GM23338 (cell line): ENCODE results near the gene CEP135. TPM values are rescaled to one million over a fixed set of nuclear protein-coding genes. Genes with fewer than 3 reads are reported as not detected.
"Not testable (repeated sequence)": the region's sequence is repeated elsewhere in the genome, so short reads cannot be mapped to it uniquely, and the experiment has no call there.

Experiments used
- ATAC-seq: fragments of 200-7000 bp; cut with Tn5 transposase; 3 replicates; pipeline ENCODE4 v1.9.1; 2020
- DNase-seq: peaks from one replicate; pipeline ENCODE4 v3.0.0-alpha.2; 2015; ENCODE audit warnings: low spot score
- H2AFZ ChIP-seq: fragments of 200-600 bp; sonication (generic); 2 replicates; pipeline ENCODE4 v1.8.0; 2016; ENCODE audit warnings: antibody characterized with exemption, mild to moderate bottlenecking, moderate library complexity
- H3F3A ChIP-seq: fragments of 200-600 bp; sonication (generic); replicated peaks from 2 replicates; pipeline ENCODE4 v1.8.0; 2017; ENCODE audit warnings: antibody characterized with exemption, mixed run types, low read depth
- H3K27ac ChIP-seq: fragments of 200-600 bp; sonication (generic); 2 replicates; pipeline ENCODE4 v1.6.1; 2016; ENCODE audit warnings: low read depth
- H3K27me3 ChIP-seq: fragments of 200-600 bp; sonication (generic); 2 replicates; pipeline ENCODE4 v1.8.0; 2016; ENCODE audit warnings: mild to moderate bottlenecking, mixed run types, moderate library complexity; ENCODE audit not compliant: insufficient read depth
- H3K36me3 ChIP-seq: fragments of 200-600 bp; sonication (generic); 2 replicates; pipeline ENCODE4 v1.8.0; 2016; ENCODE audit warnings: mild to moderate bottlenecking; ENCODE audit not compliant: insufficient read depth
- H3K4me1 ChIP-seq: fragments of 200-600 bp; sonication (generic); 2 replicates; pipeline ENCODE4 v1.8.0; 2016; ENCODE audit warnings: mild to moderate bottlenecking, moderate library complexity; ENCODE audit not compliant: insufficient read depth
- H3K4me2 ChIP-seq: fragments of 200-600 bp; sonication (generic); 2 replicates; pipeline ENCODE4 v1.7.1; 2017; ENCODE audit warnings: mixed run types
- H3K4me3 ChIP-seq: fragments of 200-600 bp; sonication (generic); 2 replicates; pipeline ENCODE4 v1.6.1; 2016; ENCODE audit warnings: mixed run types
- H3K79me2 ChIP-seq: fragments of 200-600 bp; sonication (generic); replicated peaks from 2 replicates; pipeline ENCODE4 v1.8.0; 2017; ENCODE audit warnings: mild to moderate bottlenecking; ENCODE audit not compliant: insufficient read depth
- H3K9me2 ChIP-seq: fragments of 200-600 bp; sonication (generic); 2 replicates; pipeline ENCODE4 v1.8.0; 2017; ENCODE audit not compliant: insufficient read depth
- H4K20me1 ChIP-seq: fragments of 200-600 bp; sonication (generic); replicated peaks from 2 replicates; pipeline ENCODE4 v1.8.0; 2017; ENCODE audit warnings: mild to moderate bottlenecking; ENCODE audit not compliant: insufficient read depth
- H3K27ac Mint-ChIP-seq: 2 replicates; pipeline ENCODE4 v1.8.0; 2020; ENCODE audit warnings: inconsistent platforms, mild to moderate bottlenecking, moderate library complexity, mixed read lengths
- H3K27me3 Mint-ChIP-seq: 3 replicates; pipeline ENCODE4 v1.8.0; 2022; ENCODE audit warnings: low read depth, mild to moderate bottlenecking, moderate library complexity, mixed read lengths, inconsistent platforms; ENCODE audit not compliant: insufficient read depth, poor library complexity
- H3K36me3 Mint-ChIP-seq: 3 replicates; pipeline ENCODE4 v1.8.0; 2021; ENCODE audit warnings: low read depth, mild to moderate bottlenecking, inconsistent platforms, moderate library complexity, mixed read lengths
- H3K4me1 Mint-ChIP-seq: 3 replicates; pipeline ENCODE4 v1.8.0; 2020; ENCODE audit warnings: mild to moderate bottlenecking, inconsistent platforms, mixed read lengths
- H3K4me3 Mint-ChIP-seq: 3 replicates; pipeline ENCODE4 v1.8.0; 2021; ENCODE audit warnings: moderate library complexity, mild to moderate bottlenecking, inconsistent platforms, mixed read lengths
- H3K9me3 Mint-ChIP-seq: 3 replicates; pipeline ENCODE4 v1.8.0; 2020; ENCODE audit warnings: moderate library complexity, mild to moderate bottlenecking, inconsistent platforms, mixed read lengths
- CREB1 ChIP-seq: fragments of 250-450 bp; sonication (Bioruptor Pico); IDR thresholded peaks from 2 replicates; pipeline ENCODE4 v1.5.0; 2020; ENCODE audit warnings: low read depth, mild to moderate bottlenecking, moderate library complexity
- EZH2 ChIP-seq: fragments of 200-600 bp; sonication (generic); IDR thresholded peaks from one replicate; pipeline ENCODE4 v1.8.0; 2017; ENCODE audit warnings: antibody characterized with exemption, mild to moderate bottlenecking, low read depth; ENCODE audit not compliant: unreplicated experiment
- EZH2phosphoT487 ChIP-seq: fragments of 200-600 bp; sonication (generic); IDR thresholded peaks from one replicate; pipeline ENCODE4 v1.8.1; 2018; ENCODE audit warnings: antibody characterized with exemption; ENCODE audit not compliant: unreplicated experiment
- JUNB ChIP-seq: IDR thresholded peaks from one replicate; pipeline ENCODE4 v1.6.1; 2016; ENCODE audit warnings: antibody characterized with exemption; ENCODE audit not compliant: unreplicated experiment
- NANOG ChIP-seq: IDR thresholded peaks from 2 replicates; pipeline ENCODE4 v1.6.1; 2016; ENCODE audit warnings: antibody characterized with exemption, borderline replicate concordance
- POLR2AphosphoS5 ChIP-seq: IDR thresholded peaks from 2 replicates; pipeline ENCODE4 v1.6.1; 2016; ENCODE audit warnings: antibody characterized with exemption, low read depth
- STAT1 ChIP-seq: IDR thresholded peaks from one replicate; pipeline ENCODE4 v1.6.1; 2016; ENCODE audit warnings: antibody characterized with exemption; ENCODE audit not compliant: unreplicated experiment
- ZNF114 ChIP-seq: fragments of 250-450 bp; sonication (Bioruptor Pico); IDR thresholded peaks from 2 replicates; pipeline ENCODE4 v1.5.0; 2020; ENCODE audit warnings: mild to moderate bottlenecking, moderate library complexity
- ZNF331 ChIP-seq: fragments of 250-450 bp; sonication (Bioruptor Pico); IDR thresholded peaks from 2 replicates; pipeline ENCODE4 v1.5.0; 2020; ENCODE audit warnings: low read depth, mild to moderate bottlenecking, moderate library complexity
- polyA plus RNA-seq: library from polyadenylated mRNA; unstranded; fragments of >200 nt; fragmentation: Nextera tagmentation; extraction: Ambion mirVana; gene quantifications from 2 replicates; pipeline ENCODE4 v1.2.1, GENCODE V29; 2016
- total RNA-seq: library from RNA; depleted of rRNA; stranded (reverse); fragments of >200 nt; shearing (Covaris generic); gene quantifications from 2 replicates; pipeline ENCODE4 v1.2.3, GENCODE V29; 2014
- TF ChIP-seq, protein P1 (sequence below), 2 experiments: fragments of 200-600 bp in 1 of 2; sonication (generic) in 1 of 2; conservative IDR thresholded peaks; 2 replicates each; pipeline versions ENCODE4 v1.5.1 to v1.6.1; 2016 to 2017; ENCODE audit warnings: antibody characterized with exemption in 2 of 2, low read depth in 2 of 2, mild to moderate bottlenecking in 2 of 2, moderate library complexity in 1 of 2
- TF ChIP-seq, protein P2 (sequence below): IDR thresholded peaks from one replicate; pipeline ENCODE4 v1.6.1; 2018; ENCODE audit warnings: antibody characterized with exemption; ENCODE audit not compliant: unreplicated experiment
- TF ChIP-seq, protein P3 (sequence below): IDR thresholded peaks from 2 replicates; pipeline ENCODE4 v1.6.1; 2016; ENCODE audit warnings: antibody characterized with exemption

Gene CEP135
- total and polyA plus RNA-seq, 2 experiments from 2014 or later = 11.8 to 15.7 TPM

DNA sequence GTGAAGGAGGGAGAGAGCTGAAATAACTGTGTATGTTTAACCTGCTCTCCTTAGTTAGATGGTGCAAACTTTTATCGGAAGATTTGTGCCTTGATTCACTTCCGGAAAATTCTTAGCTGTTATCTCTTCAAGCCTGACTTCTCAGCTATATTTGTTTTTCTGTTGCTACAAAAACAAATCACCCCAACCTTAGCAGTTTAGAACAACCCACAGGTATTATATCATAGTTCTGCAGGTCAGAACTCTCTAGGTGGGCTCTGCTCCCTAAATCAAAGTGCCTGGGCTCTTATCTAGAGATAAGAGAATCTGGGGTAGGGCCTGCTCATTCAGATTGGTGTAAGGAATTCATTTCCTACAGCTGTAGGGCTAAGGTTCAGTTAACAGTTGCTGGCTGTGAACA is 15.1 kb upstream of the CEP135 start:
- Mint-ChIP-seq H3K36me3 (peaks cover 10% of the 10 kb centered on the region), H3K4me1 (peaks cover 4% of the 10 kb centered on the region), H3K9me3 (peaks cover 29% of the 10 kb centered on the region), H3K27me3 (no peaks in the 10 kb centered on the region), H3K27ac (no peak overlapping the region), H3K4me3 (no peak overlapping the region)
- H3K4me3 ChIP-seq = no peak overlapping the region
- no peaks in the 10 kb centered on the region for H3K36me3 ChIP-seq
- no peak overlapping the region for H2AFZ ChIP-seq
- no peak overlapping the region for H3K4me2 ChIP-seq
- no peaks in the 10 kb centered on the region for H3F3A ChIP-seq
- H3K4me1 ChIP-seq = no peaks in the 10 kb centered on the region
- no peaks in the 10 kb centered on the region for H3K9me2 ChIP-seq
- no peak overlapping the region for H3K27ac ChIP-seq
- no peaks in the 10 kb centered on the region for H4K20me1 ChIP-seq
- no peaks in the 10 kb centered on the region for H3K79me2 ChIP-seq
- no peaks in the 10 kb centered on the region for H3K27me3 ChIP-seq
- TF ChIP-seq JUNB = no peak
- no peak for TF ChIP-seq POLR2AphosphoS5
- no peak for TF ChIP-seq ZNF114
- TF ChIP-seq NANOG = no peak
- no peak for TF ChIP-seq STAT1
- no peak for TF ChIP-seq EZH2phosphoT487
- TF ChIP-seq ZNF331 (CRISPR knock-in tag) = no peak
- no peak for DNase-seq
- no peak for ATAC-seq

DNA sequence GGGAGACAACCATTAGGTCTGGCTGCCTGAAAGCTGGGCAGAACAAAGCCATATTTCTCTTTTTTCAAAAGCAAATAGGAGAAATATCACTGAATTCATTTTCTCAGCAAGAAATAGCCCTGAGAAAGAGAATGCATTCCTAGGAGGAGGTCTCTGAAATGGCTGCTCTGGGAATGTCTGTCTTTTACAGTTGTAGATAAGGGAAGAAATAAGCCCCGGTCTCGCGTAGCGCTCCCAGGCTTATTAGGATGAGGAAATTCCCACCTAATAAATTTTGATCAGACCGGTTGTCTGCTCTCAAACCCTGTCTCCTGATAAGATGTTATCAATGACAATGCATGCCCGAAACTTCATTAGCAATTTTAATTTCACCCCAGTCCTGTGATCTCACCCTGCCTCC is 12.8 kb upstream of the CEP135 start:
- not testable (repeated sequence) for H3K27me3 Mint-ChIP-seq, H3K9me2 ChIP-seq, H3K4me2 ChIP-seq, DNase-seq, H3K36me3 Mint-ChIP-seq, H3K36me3 ChIP-seq, ATAC-seq, H3K4me3 ChIP-seq, H2AFZ ChIP-seq, H3K27me3 ChIP-seq, H3K79me2 ChIP-seq, H3K4me1 ChIP-seq, H3K27ac ChIP-seq, H3K4me3 Mint-ChIP-seq, H3F3A ChIP-seq, H3K4me1 Mint-ChIP-seq, H4K20me1 ChIP-seq, H3K27ac Mint-ChIP-seq
- H3K9me3 Mint-ChIP-seq = peaks cover 29% of the 10 kb centered on the region

DNA sequence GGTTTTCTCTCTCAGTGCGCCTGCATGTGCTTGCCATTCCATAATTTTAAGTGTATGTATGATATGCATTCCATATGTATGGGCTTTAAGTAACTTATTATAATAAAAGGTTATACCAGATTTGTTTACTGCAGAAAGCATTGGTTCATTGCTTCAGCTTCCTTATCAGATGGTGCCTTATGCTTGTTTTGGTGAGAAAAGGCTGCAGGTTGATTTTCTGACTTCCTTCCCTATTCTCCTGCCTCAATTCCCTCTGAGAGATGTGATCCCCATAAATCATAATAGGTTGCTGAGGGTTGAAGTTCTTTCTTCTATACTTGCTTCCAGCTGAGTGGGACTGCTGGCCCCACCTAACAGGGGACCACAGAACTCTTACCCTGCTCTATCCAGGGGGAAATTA is 10.3 kb upstream of the CEP135 start:
- peaks cover 6% of the 10 kb centered on the region; the same call in 2 of the 3 replicates for H3K4me1 Mint-ChIP-seq
- H2AFZ ChIP-seq = no peak overlapping the region
- H3K4me1 ChIP-seq = no peaks in the 10 kb centered on the region
- ATAC-seq (no peak), DNase-seq (no peak)
- H3K27ac Mint-ChIP-seq = no peak overlapping the region
- 0 out of 2 replicates have a peak, but pooled peaks cover 2% of the 10 kb centered on the region for H3K9me2 ChIP-seq
- peaks cover 10% of the 10 kb centered on the region for H3K36me3 Mint-ChIP-seq
- H3K4me3 ChIP-seq = no peak overlapping the region
- no peaks in the 10 kb centered on the region for H3K36me3 ChIP-seq
- H3K79me2 ChIP-seq = no peaks in the 10 kb centered on the region
- H3K4me2 ChIP-seq = no peak overlapping the region
- no peak overlapping the region for H3K4me3 Mint-ChIP-seq
- H4K20me1 ChIP-seq = no peaks in the 10 kb centered on the region
- H3K27ac ChIP-seq = no peak overlapping the region
- H3F3A ChIP-seq = no peaks in the 10 kb centered on the region
- peaks cover 29% of the 10 kb centered on the region for H3K9me3 Mint-ChIP-seq
- no peaks in the 10 kb centered on the region for H3K27me3 Mint-ChIP-seq
- no peaks in the 10 kb centered on the region for H3K27me3 ChIP-seq
- TF ChIP-seq, protein P1, sequence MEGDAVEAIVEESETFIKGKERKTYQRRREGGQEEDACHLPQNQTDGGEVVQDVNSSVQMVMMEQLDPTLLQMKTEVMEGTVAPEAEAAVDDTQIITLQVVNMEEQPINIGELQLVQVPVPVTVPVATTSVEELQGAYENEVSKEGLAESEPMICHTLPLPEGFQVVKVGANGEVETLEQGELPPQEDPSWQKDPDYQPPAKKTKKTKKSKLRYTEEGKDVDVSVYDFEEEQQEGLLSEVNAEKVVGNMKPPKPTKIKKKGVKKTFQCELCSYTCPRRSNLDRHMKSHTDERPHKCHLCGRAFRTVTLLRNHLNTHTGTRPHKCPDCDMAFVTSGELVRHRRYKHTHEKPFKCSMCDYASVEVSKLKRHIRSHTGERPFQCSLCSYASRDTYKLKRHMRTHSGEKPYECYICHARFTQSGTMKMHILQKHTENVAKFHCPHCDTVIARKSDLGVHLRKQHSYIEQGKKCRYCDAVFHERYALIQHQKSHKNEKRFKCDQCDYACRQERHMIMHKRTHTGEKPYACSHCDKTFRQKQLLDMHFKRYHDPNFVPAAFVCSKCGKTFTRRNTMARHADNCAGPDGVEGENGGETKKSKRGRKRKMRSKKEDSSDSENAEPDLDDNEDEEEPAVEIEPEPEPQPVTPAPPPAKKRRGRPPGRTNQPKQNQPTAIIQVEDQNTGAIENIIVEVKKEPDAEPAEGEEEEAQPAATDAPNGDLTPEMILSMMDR (conservative IDR thresholded peaks at IDR 0.05; ENCODE audit: low read depth in 2 of 2) = no peak
- TF ChIP-seq, protein P2, sequence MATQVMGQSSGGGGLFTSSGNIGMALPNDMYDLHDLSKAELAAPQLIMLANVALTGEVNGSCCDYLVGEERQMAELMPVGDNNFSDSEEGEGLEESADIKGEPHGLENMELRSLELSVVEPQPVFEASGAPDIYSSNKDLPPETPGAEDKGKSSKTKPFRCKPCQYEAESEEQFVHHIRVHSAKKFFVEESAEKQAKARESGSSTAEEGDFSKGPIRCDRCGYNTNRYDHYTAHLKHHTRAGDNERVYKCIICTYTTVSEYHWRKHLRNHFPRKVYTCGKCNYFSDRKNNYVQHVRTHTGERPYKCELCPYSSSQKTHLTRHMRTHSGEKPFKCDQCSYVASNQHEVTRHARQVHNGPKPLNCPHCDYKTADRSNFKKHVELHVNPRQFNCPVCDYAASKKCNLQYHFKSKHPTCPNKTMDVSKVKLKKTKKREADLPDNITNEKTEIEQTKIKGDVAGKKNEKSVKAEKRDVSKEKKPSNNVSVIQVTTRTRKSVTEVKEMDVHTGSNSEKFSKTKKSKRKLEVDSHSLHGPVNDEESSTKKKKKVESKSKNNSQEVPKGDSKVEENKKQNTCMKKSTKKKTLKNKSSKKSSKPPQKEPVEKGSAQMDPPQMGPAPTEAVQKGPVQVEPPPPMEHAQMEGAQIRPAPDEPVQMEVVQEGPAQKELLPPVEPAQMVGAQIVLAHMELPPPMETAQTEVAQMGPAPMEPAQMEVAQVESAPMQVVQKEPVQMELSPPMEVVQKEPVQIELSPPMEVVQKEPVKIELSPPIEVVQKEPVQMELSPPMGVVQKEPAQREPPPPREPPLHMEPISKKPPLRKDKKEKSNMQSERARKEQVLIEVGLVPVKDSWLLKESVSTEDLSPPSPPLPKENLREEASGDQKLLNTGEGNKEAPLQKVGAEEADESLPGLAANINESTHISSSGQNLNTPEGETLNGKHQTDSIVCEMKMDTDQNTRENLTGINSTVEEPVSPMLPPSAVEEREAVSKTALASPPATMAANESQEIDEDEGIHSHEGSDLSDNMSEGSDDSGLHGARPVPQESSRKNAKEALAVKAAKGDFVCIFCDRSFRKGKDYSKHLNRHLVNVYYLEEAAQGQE = no peak
- TF ChIP-seq EZH2 = no peak
- TF ChIP-seq ZNF331 (CRISPR knock-in tag) = no peak
- no peak for TF ChIP-seq CREB1 (CRISPR knock-in tag)
- TF ChIP-seq EZH2phosphoT487 = no peak
- TF ChIP-seq, protein P3, sequence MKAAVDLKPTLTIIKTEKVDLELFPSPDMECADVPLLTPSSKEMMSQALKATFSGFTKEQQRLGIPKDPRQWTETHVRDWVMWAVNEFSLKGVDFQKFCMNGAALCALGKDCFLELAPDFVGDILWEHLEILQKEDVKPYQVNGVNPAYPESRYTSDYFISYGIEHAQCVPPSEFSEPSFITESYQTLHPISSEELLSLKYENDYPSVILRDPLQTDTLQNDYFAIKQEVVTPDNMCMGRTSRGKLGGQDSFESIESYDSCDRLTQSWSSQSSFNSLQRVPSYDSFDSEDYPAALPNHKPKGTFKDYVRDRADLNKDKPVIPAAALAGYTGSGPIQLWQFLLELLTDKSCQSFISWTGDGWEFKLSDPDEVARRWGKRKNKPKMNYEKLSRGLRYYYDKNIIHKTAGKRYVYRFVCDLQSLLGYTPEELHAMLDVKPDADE = no peak
